ENCODE measurements around the gene PNMT. TPM values are rescaled to one million over a fixed set of nuclear protein-coding genes. Genes with fewer than 3 reads are reported as not detected.

The PNMT gene
- total and polyA plus RNA-seq, 2 donors (not counting 3 experiments of a cell fraction or from before 2014, with no cell fraction given): 0.11 TPM; not detected in 1

DNA sequence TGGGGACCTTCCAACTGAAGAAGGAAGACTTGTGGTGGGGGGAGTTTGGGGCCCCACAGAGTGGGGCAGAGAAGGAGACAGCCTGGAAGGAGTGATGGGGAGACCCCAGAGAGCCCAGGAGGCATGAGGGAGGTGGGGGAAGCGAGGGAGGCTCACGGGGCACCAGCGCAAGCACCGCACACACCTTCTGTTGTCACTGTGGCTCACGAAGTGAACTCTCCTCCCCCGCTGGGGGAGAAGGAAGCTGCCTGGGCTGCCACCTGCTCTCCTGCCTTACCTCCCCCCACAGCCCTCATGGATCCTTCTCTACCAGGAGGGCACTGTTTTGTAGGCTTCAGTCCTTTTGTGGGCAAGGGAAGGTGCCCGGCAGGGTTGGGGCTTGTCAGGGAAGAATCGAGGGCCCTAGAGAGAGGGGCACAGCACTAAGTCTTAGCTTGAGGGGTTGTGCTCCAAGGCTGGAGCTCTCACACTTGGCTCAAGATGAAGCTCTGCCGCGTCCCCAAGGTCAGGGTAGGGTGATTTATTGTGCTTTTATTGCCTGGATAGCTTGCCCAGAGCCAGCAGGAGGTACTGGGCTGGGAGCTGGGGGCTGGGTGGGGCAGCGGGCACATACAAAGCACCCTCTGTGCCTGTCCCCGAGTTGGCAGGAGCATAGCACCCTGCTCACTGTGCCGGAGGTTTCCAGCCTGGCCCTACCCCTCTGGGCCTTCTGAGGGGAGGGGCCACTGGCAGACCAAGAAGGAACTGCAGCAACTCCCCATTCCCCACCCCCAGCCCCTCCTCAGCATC, 35.9 kb upstream of the PNMT start:
- FAIRE-seq (no peak), DNase-seq (ENCODE audit: low read depth, low spot score) (no peak)
- H3K4me2 ChIP-seq (ENCODE audit: insufficient read depth, low read length): no peak overlapping the region
- H3K9ac ChIP-seq (replicated peaks; ENCODE audit: extremely low read depth, insufficient read depth, low read length): no peak overlapping the region
- dilution Hi-C loops (cut with MboI; ENCODE audit: extremely low pct_ligation_motif_present, low sequenced_read_pairs) (loop anchor here (10.0 kb wide), 1 partner anchor 112 kb away; no protein-coding TSS in a partner anchor), intact Hi-C loops (cut with micrococcal nuclease) (no loop called here)
- peaks cover 28 to 40% of the 10 kb centered on the region in 2 experiments for H3K27me3 ChIP-seq (ENCODE audit: control insufficient read depth in 2 of 2, insufficient read depth in 2 of 2, low read length in 2 of 2)
- H2AFZ ChIP-seq (ENCODE audit: low read depth, low read length): no peak overlapping the region
- ChIA-PET CTCF (interaction anchor here (1.2 to 6.4 kb wide), 7 partner anchors 8 to 98 kb away, joined by 3 to 141 read pairs (median 7); partner anchors contain the start of gene MIEN1), POLR2A (no interaction called here)
- peaks cover 4% of the 10 kb centered on the region for H3K4me1 ChIP-seq (ENCODE audit: control insufficient read depth, extremely low read depth, insufficient read depth, low read length)
- no peaks in the 10 kb centered on the region for H3K36me3 ChIP-seq (ENCODE audit: control insufficient read depth in 2 of 2, extremely low read depth in 1 of 2, insufficient read depth in 2 of 2, low read length in 2 of 2)
- no TSS peak for BruUV-seq (replicated peaks)
- no peaks in the 10 kb centered on the region for H3K9me1 ChIP-seq (replicated peaks; ENCODE audit: control insufficient read depth, extremely low read depth, insufficient read depth, low read length)
- H3K79me2 ChIP-seq (ENCODE audit: control insufficient read depth, insufficient read depth, low read length): no peaks in the 10 kb centered on the region
- TF ChIP-seq EZH2 (IDR thresholded peaks at IDR 0.05; ENCODE audit: borderline replicate concordance, low read depth, low read length, severe bottlenecking) (no peak), MYC (IDR thresholded peaks at IDR 0.05; ENCODE audit: low read depth, low read length) (no peak), POLR2A (IDR thresholded peaks at IDR 0.05; ENCODE audit: low read depth, low read length) (no peak), JUN (IDR thresholded peaks at IDR 0.05; ENCODE audit: borderline replicate concordance, insufficient read depth, insufficient read length, low read depth) (no peak), POLR2AphosphoS5 (IDR thresholded peaks at IDR 0.05; ENCODE audit: insufficient read depth, low read depth, low read length) (no peak), FOS (IDR thresholded peaks at IDR 0.05; ENCODE audit: borderline replicate concordance, insufficient read depth, low read length) (no peak), GATA2 (IDR thresholded peaks at IDR 0.05; ENCODE audit: insufficient read depth, insufficient read length, low read depth, low read length) (no peak)
- TF ChIP-seq, protein P1, sequence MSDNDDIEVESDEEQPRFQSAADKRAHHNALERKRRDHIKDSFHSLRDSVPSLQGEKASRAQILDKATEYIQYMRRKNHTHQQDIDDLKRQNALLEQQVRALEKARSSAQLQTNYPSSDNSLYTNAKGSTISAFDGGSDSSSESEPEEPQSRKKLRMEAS (IDR thresholded peaks at IDR 0.05; ENCODE audit: insufficient read depth, insufficient read length): no peak
- TF ChIP-seq, protein P2, sequence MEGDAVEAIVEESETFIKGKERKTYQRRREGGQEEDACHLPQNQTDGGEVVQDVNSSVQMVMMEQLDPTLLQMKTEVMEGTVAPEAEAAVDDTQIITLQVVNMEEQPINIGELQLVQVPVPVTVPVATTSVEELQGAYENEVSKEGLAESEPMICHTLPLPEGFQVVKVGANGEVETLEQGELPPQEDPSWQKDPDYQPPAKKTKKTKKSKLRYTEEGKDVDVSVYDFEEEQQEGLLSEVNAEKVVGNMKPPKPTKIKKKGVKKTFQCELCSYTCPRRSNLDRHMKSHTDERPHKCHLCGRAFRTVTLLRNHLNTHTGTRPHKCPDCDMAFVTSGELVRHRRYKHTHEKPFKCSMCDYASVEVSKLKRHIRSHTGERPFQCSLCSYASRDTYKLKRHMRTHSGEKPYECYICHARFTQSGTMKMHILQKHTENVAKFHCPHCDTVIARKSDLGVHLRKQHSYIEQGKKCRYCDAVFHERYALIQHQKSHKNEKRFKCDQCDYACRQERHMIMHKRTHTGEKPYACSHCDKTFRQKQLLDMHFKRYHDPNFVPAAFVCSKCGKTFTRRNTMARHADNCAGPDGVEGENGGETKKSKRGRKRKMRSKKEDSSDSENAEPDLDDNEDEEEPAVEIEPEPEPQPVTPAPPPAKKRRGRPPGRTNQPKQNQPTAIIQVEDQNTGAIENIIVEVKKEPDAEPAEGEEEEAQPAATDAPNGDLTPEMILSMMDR (IDR thresholded peaks at IDR 0.05; ENCODE audit: extremely low read depth in 1 of 2, insufficient read depth in 1 of 2, low read depth in 1 of 2, low read length in 2 of 2): no peak
- no peaks in the 10 kb centered on the region for H3K9me3 ChIP-seq (replicated peaks; ENCODE audit: control insufficient read depth, insufficient read depth, low read length)
- no peaks in the 10 kb centered on the region for H4K20me1 ChIP-seq (replicated peaks; ENCODE audit: control insufficient read depth, extremely low read depth, insufficient read depth, low read length)
- H3K27ac ChIP-seq (ENCODE audit: insufficient read depth, low read depth, low read length): no peak overlapping the region
- no peak overlapping the region for H3K4me3 ChIP-seq (replicated peaks in 1 of 3; ENCODE audit: insufficient read depth in 1 of 3, low read depth in 1 of 3, low read length in 3 of 3)

Measured in endothelial cell of umbilical vein (primary cell).